SK-N-SH (cell line): ENCODE results near the gene AMT. TPM values are rescaled to one million over a fixed set of nuclear protein-coding genes. Genes with fewer than 3 reads are reported as not detected.

ENCODE experiments used
- CTCF ChIA-PET: fragments of 300-600, 350-600 bp; formaldehyde crosslinking; extraction: SDS; loops from one replicate; lab custom pipeline; 2021; lab: Yijun Ruan, JAX
- POLR2A ChIA-PET: fragments of 350-600 bp; sonication (Branson Sonifier 250); formaldehyde crosslinking; extraction: SDS; loops from one replicate; lab custom pipeline; 2020; ENCODE audit warnings: antibody characterized with exemption, inconsistent platforms; lab: Yijun Ruan, JAX
- DNase-seq: peaks from one replicate; pipeline ENCODE4 v3.0.0; 2012
- H2AFZ ChIP-seq: fragments of 200-600 bp; sonication (generic); 2 replicates; pipeline ENCODE4 v1.8.1; 2016; ENCODE audit warnings: antibody characterized with exemption, mild to moderate bottlenecking, low read depth
- H3F3A ChIP-seq: fragments of 200-600 bp; sonication (generic); replicated peaks from 2 replicates; pipeline ENCODE3; 2016; ENCODE audit warnings: antibody characterized with exemption, mild to moderate bottlenecking; ENCODE audit not compliant: insufficient read depth
- H3K27ac ChIP-seq, 2 experiments: fragments of 200-500 bp in 1 of 2; fragments of 200-600 bp in 1 of 2; sonication (Bioruptor generic) in 1 of 2; sonication (generic), shearing (Covaris generic) in 1 of 2; 2 replicates each; pipeline versions ENCODE4 v1.5.1 to v1.6.1; 2014 to 2016; ENCODE audit warnings: low read depth in 2 of 2, inconsistent platforms in 1 of 2, low read length in 1 of 2, mild to moderate bottlenecking in 1 of 2, mixed read lengths in 1 of 2
- H3K27me3 ChIP-seq: fragments of 200-600 bp; sonication (generic), shearing (Covaris generic); 2 replicates; pipeline ENCODE4 v1.6.1; 2016; ENCODE audit warnings: mixed run types; ENCODE audit not compliant: insufficient read depth
- H3K36me3 ChIP-seq, 2 experiments: fragments of 200-500 bp in 1 of 2; fragments of 200-600 bp in 1 of 2; sonication (Bioruptor generic) in 1 of 2; sonication (generic) in 1 of 2; replicated peaks in 1 of 2; 2 replicates each; pipeline versions ENCODE3 to v1.5.1; 2014 to 2016; ENCODE audit warnings: low read length in 1 of 2, mild to moderate bottlenecking in 1 of 2; ENCODE audit not compliant: insufficient read depth in 2 of 2, control insufficient read depth in 1 of 2
- H3K4me1 ChIP-seq, 2 experiments: fragments of 200-500 bp in 1 of 2; fragments of 200-600 bp in 1 of 2; sonication (Bioruptor generic) in 1 of 2; sonication (generic), shearing (Covaris generic) in 1 of 2; 2 replicates each; pipeline versions ENCODE4 v1.5.1 to v1.6.1; 2014 to 2016; ENCODE audit warnings: low read depth in 1 of 2, low read length in 1 of 2, mixed run types in 1 of 2; ENCODE audit not compliant: insufficient read depth in 2 of 2, control insufficient read depth in 1 of 2
- H3K4me2 ChIP-seq: fragments of 200-600 bp; sonication (generic), shearing (Covaris generic); 2 replicates; pipeline ENCODE4 v1.6.1; 2017; ENCODE audit warnings: mixed run types
- H3K4me3 ChIP-seq, 2 experiments: fragments of 200-500 bp in 1 of 2; fragments of 200-600 bp in 1 of 2; sonication (Bioruptor generic) in 1 of 2; sonication (generic), shearing (Covaris generic) in 1 of 2; 2 replicates each; pipeline versions ENCODE4 v1.5.1 to v1.8.1; 2014 to 2016; ENCODE audit warnings: low read depth in 2 of 2, inconsistent platforms in 1 of 2, low read length in 1 of 2, mild to moderate bottlenecking in 1 of 2, mixed read lengths in 1 of 2, moderate library complexity in 1 of 2
- H3K79me2 ChIP-seq: fragments of 200-600 bp; sonication (generic); 2 replicates; pipeline ENCODE4 v1.8.1; 2017; ENCODE audit warnings: mild to moderate bottlenecking; ENCODE audit not compliant: insufficient read depth
- H3K9ac ChIP-seq: fragments of 200-600 bp; sonication (generic); 2 replicates; pipeline ENCODE4 v1.6.1; 2017; ENCODE audit warnings: mixed run types
- H3K9me2 ChIP-seq: fragments of 200-600 bp; sonication (generic); 2 replicates; pipeline ENCODE4 v1.6.1; 2017; ENCODE audit warnings: mixed run types
- H3K9me3 ChIP-seq: fragments of 200-600 bp; sonication (generic); 2 replicates; pipeline ENCODE4 v1.6.1; 2017; ENCODE audit warnings: mixed run types, mild to moderate bottlenecking, moderate library complexity
- H4K20me1 ChIP-seq: fragments of 200-600 bp; sonication (generic); 2 replicates; pipeline ENCODE4 v1.6.1; 2017; ENCODE audit warnings: mild to moderate bottlenecking, mixed run types; ENCODE audit not compliant: insufficient read depth
- CHD2 ChIP-seq: fragments of 150-350 bp; IDR thresholded peaks from 2 replicates; pipeline ENCODE4 v1.6.1; 2018; ENCODE audit warnings: low read length; ENCODE audit not compliant: partially characterized antibody
- ELF1 ChIP-seq: IDR thresholded peaks from 2 replicates; pipeline ENCODE4 v1.4.0; 2012
- EZH2phosphoT487 ChIP-seq: fragments of 200-600 bp; sonication (generic); IDR thresholded peaks from 2 replicates; pipeline ENCODE4 v1.6.1; 2017; ENCODE audit warnings: low read depth, mixed run types, mild to moderate bottlenecking, antibody characterized with exemption, moderate library complexity, borderline replicate concordance
- FOSL2 ChIP-seq: IDR thresholded peaks from 2 replicates; pipeline ENCODE4 v1.4.0; 2012; ENCODE audit warnings: low read depth, mild to moderate bottlenecking, moderate library complexity, borderline replicate concordance
- FOXJ3 ChIP-seq: sonication (generic); formaldehyde crosslinking; IDR thresholded peaks from 2 replicates; pipeline ENCODE4 v1.5.1; 2020; ENCODE audit warnings: mild to moderate bottlenecking, missing genetic modification reagents
- FOXM1 ChIP-seq: IDR thresholded peaks from 2 replicates; pipeline ENCODE4 v1.4.0; 2012; ENCODE audit warnings: low read depth, mild to moderate bottlenecking
- JUND ChIP-seq: IDR thresholded peaks from 2 replicates; pipeline ENCODE4 v1.4.0; 2012
- MXI1 ChIP-seq: IDR thresholded peaks from 2 replicates; pipeline ENCODE4 v1.6.1; 2012; ENCODE audit warnings: mild to moderate bottlenecking, low read depth, low read length, improper control_type of control experiment
- NFIC ChIP-seq: IDR thresholded peaks from 2 replicates; pipeline ENCODE4 v1.4.0; 2012; ENCODE audit warnings: borderline replicate concordance
- NRF1 ChIP-seq: IDR thresholded peaks from 2 replicates; pipeline ENCODE4 v1.6.1; 2012; ENCODE audit warnings: low read depth, mild to moderate bottlenecking, low read length
- POLR2AphosphoS5 ChIP-seq: IDR thresholded peaks from 2 replicates; pipeline ENCODE4 v1.6.1; 2012; ENCODE audit warnings: low read depth, low read length
- RAD21 ChIP-seq: IDR thresholded peaks from 2 replicates; pipeline ENCODE4 v1.6.1; 2012; ENCODE audit warnings: mild to moderate bottlenecking, low read length
- RCOR1 ChIP-seq: fragments of 150-350 bp; IDR thresholded peaks from 2 replicates; pipeline ENCODE4 v1.6.1; 2017; ENCODE audit warnings: antibody characterized with exemption, low read length
- RXRA ChIP-seq: IDR thresholded peaks from 2 replicates; pipeline ENCODE4 v1.4.0; 2012; ENCODE audit warnings: low read depth, mild to moderate bottlenecking, borderline replicate concordance
- TAF1 ChIP-seq: IDR thresholded peaks from 2 replicates; pipeline ENCODE4 v1.6.1; 2012; ENCODE audit warnings: low read depth, mild to moderate bottlenecking, low read length, moderate library complexity, borderline replicate concordance
- TCF12 ChIP-seq: IDR thresholded peaks from 2 replicates; pipeline ENCODE4 v1.4.0; 2012
- YY1 ChIP-seq: IDR thresholded peaks from 2 replicates; pipeline ENCODE4 v1.4.0; 2012; ENCODE audit warnings: low read depth, mild to moderate bottlenecking
- WGBS: methylation state at CpG from one replicate; pipeline ENCODE4 v1.1.6; 2017; ENCODE audit warnings: low lambda C conversion rate; 5-methylcytosine and 5-hydroxymethylcytosine counted together
- polyA plus RNA-seq, 3 experiments: library from polyadenylated mRNA; depleted of rRNA; stranded (reverse); fragments of >200 nt; gene quantifications; 2 replicates each; pipeline ENCODE4 v1.2.3, GENCODE V29; 2012
- TF ChIP-seq, protein P1 (sequence below): IDR thresholded peaks from 2 replicates; pipeline ENCODE4; 2012
- TF ChIP-seq, protein P2 (sequence below): IDR thresholded peaks from 2 replicates; pipeline ENCODE4 v1.4.0; 2012; ENCODE audit warnings: low read depth, borderline replicate concordance

AMT gene
- polyA plus RNA-seq, 1 of the 3 experiments (the other 2 are of a cell fraction), result 17.6 TPM

DNA sequence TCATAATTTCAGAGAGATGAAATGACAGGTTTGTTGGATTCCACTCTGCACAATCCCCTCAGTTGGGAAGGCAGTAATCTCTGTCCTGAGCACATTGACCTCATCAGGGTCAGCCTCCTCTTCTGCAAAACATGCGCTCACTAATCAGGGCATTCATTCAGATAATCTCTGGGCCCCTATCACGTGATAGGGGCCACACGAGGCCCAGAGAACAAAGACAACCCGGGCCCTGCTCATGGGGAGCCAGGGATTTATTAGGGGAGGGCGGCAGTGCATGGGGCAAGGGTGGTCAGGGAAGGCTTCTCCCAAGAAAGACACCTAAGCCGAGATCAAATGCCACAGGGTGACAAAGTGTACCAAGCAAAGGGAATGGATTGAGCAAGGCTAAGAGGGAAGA is 8.9 kb downstream of the AMT start:
- Histone ChIP-seq H3K9ac (peak overlapping the region; percentile 82; the same call in 1 of the 2 replicates), H3K4me2 (peak overlapping the region; percentile 89), H3K4me3 (peak overlapping the region; percentile 72 to 84), H3K4me1 (peaks cover 0 to 19% of the 10 kb centered on the region in 2 experiments; a peak in 2 of 4 replicates), H3K27me3 (no peaks in the 10 kb centered on the region), H3K79me2 (peaks cover 54% of the 10 kb centered on the region), H3K27ac (no peak overlapping the region)
- 85% methylated on average over 6 of the region's 6 CpGs for WGBS
- no peak for DNase-seq
- POLR2A ChIA-PET, result interaction anchor here (2.6 kb wide), 1 partner anchor 16 kb away, joined by 10 read pairs; the partner anchor contains the start of gene NICN1
- CTCF ChIA-PET, result interaction anchor here (1.0 to 1.9 kb wide), 3 partner anchors 36 to 243 kb away, joined by 3 to 5 read pairs (median 5); no protein-coding TSS in a partner anchor
- TF ChIP-seq YY1, result no peak
- TF ChIP-seq, protein P1, sequence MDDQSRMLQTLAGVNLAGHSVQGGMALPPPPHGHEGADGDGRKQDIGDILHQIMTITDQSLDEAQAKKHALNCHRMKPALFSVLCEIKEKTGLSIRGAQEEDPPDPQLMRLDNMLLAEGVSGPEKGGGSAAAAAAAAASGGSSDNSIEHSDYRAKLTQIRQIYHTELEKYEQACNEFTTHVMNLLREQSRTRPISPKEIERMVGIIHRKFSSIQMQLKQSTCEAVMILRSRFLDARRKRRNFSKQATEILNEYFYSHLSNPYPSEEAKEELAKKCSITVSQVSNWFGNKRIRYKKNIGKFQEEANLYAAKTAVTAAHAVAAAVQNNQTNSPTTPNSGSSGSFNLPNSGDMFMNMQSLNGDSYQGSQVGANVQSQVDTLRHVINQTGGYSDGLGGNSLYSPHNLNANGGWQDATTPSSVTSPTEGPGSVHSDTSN, result no peak
- TF ChIP-seq POLR2AphosphoS5, result no peak
- no peak for TF ChIP-seq TAF1
- no peak for TF ChIP-seq FOSL2
- TF ChIP-seq CHD2, result no peak
- no peak for TF ChIP-seq NFIC
- TF ChIP-seq ELF1, result no peak
- no peak for TF ChIP-seq RAD21
- no peak for TF ChIP-seq NRF1
- no peak for TF ChIP-seq FOXM1
- no peak for TF ChIP-seq JUND
- no peak for TF ChIP-seq MXI1
- TF ChIP-seq RXRA, result no peak
- no peak for TF ChIP-seq FOXJ3 (CRISPR knock-in tag)
- no peak for TF ChIP-seq TCF12
- no peak for TF ChIP-seq EZH2phosphoT487
- no peak for TF ChIP-seq RCOR1
- TF ChIP-seq, protein P2, sequence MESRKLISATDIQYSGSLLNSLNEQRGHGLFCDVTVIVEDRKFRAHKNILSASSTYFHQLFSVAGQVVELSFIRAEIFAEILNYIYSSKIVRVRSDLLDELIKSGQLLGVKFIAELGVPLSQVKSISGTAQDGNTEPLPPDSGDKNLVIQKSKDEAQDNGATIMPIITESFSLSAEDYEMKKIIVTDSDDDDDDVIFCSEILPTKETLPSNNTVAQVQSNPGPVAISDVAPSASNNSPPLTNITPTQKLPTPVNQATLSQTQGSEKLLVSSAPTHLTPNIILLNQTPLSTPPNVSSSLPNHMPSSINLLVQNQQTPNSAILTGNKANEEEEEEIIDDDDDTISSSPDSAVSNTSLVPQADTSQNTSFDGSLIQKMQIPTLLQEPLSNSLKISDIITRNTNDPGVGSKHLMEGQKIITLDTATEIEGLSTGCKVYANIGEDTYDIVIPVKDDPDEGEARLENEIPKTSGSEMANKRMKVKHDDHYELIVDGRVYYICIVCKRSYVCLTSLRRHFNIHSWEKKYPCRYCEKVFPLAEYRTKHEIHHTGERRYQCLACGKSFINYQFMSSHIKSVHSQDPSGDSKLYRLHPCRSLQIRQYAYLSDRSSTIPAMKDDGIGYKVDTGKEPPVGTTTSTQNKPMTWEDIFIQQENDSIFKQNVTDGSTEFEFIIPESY, result no peak
- TF ChIP-seq, all 33 proteins: peak for 0
- peaks cover 10 to 19% of the 10 kb centered on the region in 2 experiments for H3K36me3 ChIP-seq
- peaks cover 2% of the 10 kb centered on the region for H3F3A ChIP-seq
- no peak overlapping the region for H2AFZ ChIP-seq
- H3K9me3 ChIP-seq, result no peaks in the 10 kb centered on the region
- peaks cover 30% of the 10 kb centered on the region for H4K20me1 ChIP-seq
- H3K9me2 ChIP-seq, result no peaks in the 10 kb centered on the region
